Superior temporal gyrus (tissue), 1 donor: ENCODE measurements around the gene TRAK2.
"Not testable (repeated sequence)": the region's sequence is repeated elsewhere in the genome, so short reads cannot be mapped to it uniquely, and the experiment has no call there.

Source experiments
- DNase-seq: peaks from one replicate; pipeline ENCODE4 v3.0.0-alpha.2; 2016; ENCODE audit errors: extremely low spot score

Gene TRAK2

GRCh38 chr2:201414099-201415023 lies 36.9 kb downstream of the TRAK2 start:
- DNase-seq, result peak; percentile 70

GRCh38 chr2:201413552-201413951 lies 37.7 kb downstream of the TRAK2 start:
- DNase-seq, result no peak

GRCh38 chr2:201413143-201413542 lies 38.1 kb downstream of the TRAK2 start:
- no peak for DNase-seq

- no peak for DNase-seq
Measured at GRCh38 chr2:201411421-201411820, 39.8 kb downstream of the TRAK2 start.

DNA sequence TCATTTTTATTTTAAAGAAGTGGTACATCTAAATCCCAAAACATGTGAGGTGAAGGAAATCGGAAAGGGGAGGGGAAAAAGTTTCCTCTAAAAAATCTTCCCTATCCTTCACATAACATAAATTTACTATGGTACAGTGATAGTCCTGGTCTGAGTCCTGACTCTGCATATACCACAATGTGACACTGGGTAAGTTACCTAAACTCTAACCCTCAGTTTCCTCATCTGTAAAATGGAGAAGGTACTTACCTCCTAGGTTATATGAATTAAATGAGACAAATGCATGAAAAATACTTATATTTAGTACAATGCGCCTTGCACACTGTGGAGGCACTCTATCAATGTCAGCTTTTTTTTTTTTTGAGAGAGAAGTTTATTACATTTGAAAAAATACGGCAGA lies 42.3 kb downstream of the TRAK2 start:
- DNase-seq, result no peak

GRCh38 chr2:201407265-201407664 lies 44.0 kb downstream of the TRAK2 start:
- no peak for DNase-seq

GRCh38 chr2:201406077-201406662 lies 45.1 kb downstream of the TRAK2 start:
- DNase-seq, result peak; percentile 69

- DNase-seq, result no peak
Measured at GRCh38 chr2:201404699-201405280, 46.5 kb downstream of the TRAK2 start.

- DNase-seq, result peak; percentile 23
Measured at GRCh38 chr2:201403880-201404279, 47.4 kb downstream of the TRAK2 start.

DNA sequence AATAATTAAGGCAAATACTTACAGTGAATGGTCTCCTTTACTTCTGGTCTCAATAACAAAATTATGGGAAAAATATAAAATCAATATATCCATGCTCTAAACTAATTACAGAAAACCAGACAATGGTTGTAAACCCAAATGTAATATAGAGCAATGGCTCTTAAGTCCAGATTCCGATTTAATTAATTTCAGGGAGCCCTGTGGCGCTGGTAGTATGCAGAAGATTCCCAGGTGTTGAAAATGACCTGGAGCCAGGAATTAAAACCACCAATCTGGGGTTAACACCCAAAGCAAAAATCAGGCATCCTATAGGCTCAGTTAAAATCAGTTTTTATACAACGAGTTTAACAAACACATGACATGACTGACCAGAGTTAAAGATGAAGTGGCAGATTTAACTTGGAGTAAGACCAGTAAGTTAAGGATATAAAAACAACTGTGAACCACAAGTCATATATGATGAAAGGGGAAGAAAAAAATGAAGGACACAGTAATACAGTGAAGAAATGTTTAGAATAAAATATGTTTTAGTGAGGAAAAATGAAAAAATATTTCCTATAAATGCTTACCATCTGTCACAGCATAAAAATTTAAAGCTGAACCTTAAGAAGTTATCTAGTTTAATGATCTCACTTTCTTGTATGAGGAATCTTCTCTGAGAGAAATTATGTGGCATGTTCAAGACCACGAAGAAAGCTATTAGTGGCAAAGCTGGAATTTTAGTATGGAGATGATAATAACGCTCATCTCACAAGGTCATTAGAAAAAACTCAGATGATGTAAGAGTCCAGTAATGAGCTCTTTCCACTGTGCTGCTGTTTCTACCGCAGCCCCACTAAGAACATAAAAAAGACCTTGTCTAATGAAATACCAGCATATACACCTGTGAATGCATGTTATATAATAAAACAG lies 48.4 kb downstream of the TRAK2 start:
- DNase-seq, result no peak

- DNase-seq, result no peak
Measured at GRCh38 chr2:201401815-201402214, 49.4 kb downstream of the TRAK2 start.

- no peak for DNase-seq
Measured at GRCh38 chr2:201396595-201396994, 54.7 kb downstream of the TRAK2 start.

DNA sequence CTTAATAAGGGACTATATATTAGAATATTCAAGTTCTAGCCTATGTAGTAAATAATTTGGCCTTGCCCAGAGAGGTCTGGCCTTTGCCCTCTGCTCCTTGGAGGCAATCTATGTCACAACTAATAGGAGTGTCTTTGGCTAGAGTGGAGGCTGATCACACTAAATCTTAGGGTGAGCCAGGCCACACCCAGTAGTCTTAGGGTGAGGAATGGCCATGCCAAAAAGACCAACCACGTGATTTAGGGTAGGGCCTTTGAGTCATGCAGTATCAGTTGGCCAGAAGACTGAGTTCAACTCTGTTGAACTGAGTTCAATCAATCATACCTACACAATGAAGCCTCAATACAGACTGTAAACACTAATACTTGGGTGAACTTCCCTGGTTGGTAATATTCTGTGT lies 68.1 kb downstream of the TRAK2 start:
- no peak for DNase-seq

- DNase-seq, result no peak
Measured at GRCh38 chr2:201378496-201379397, 72.5 kb downstream of the TRAK2 start.

DNA sequence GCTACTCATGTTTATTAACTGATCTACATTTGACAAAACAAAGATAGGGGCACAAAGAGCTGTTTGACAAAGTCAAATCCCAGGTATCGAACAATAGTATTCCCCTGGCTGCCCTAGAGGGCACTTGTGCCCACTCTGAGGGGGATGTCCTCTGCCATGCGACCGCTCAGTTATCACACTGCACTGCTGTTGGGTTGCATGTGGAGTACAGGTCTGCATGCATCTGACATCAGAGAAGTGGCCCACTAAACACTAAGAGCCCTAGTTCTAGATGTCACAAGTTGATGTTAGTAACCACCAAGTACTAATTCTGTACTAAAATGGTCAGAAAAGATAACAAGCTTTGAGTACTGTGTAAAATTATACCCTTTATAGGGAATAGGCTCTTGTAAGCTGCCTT lies 74.0 kb downstream of the TRAK2 start:
- no peak for DNase-seq

- DNase-seq, result no peak
Measured at GRCh38 chr2:201369775-201370174, 81.5 kb downstream of the TRAK2 start.

GRCh38 chr2:201369318-201369717 lies 81.9 kb downstream of the TRAK2 start:
- not testable (repeated sequence) for DNase-seq

DNA sequence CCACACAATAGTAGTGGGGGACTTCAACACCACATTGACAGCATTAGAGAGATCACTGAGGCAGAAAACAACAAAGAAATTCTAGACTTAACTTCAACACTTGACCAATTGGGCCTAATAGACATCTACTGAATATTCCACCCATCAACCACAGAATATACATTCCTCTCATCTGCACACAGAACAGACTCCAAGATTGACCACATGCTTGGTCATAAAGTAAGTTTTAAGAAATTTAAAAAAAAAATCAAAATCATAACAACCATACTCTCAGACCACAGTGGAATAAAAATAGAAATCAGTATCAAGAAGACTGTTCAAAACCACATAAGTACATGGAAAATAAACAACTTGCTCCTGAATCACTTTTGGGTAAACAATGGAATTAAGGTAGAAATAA lies 85.1 kb downstream of the TRAK2 start:
- DNase-seq, result no peak

- no peak for DNase-seq
Measured at GRCh38 chr2:201363857-201364560, 87.2 kb downstream of the TRAK2 start.

DNA sequence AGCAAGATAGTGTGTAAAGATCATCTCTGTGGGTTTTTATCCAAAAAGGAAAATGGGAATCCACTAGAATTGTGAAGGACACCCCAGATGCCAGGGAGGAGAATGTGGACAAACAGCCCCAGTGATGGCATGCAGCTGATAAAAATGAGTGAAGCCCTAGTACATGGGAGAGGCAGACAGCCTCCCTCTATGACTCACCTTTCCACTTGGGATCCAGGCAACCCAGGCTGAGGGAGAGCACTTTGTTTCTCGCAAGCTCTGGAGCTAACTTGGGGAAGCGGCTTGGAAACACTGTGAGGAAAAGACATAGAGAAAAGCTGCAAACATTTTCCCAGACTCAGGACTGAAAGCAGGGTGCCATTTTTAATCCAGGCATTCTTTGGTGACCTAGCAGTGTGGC lies 88.9 kb downstream of the TRAK2 start:
- DNase-seq, result no peak
